ENCODE measurements around the gene DDHD1. TPM values are rescaled to one million over a fixed set of nuclear protein-coding genes. Genes with fewer than 3 reads are reported as not detected.
"Not testable (repeated sequence)": the region's sequence is repeated elsewhere in the genome, so short reads cannot be mapped to it uniquely, and the experiment has no call there.

Gene DDHD1
- total and polyA plus RNA-seq, 2 experiments from 2014 or later: 15.2 to 25.9 TPM

DNA sequence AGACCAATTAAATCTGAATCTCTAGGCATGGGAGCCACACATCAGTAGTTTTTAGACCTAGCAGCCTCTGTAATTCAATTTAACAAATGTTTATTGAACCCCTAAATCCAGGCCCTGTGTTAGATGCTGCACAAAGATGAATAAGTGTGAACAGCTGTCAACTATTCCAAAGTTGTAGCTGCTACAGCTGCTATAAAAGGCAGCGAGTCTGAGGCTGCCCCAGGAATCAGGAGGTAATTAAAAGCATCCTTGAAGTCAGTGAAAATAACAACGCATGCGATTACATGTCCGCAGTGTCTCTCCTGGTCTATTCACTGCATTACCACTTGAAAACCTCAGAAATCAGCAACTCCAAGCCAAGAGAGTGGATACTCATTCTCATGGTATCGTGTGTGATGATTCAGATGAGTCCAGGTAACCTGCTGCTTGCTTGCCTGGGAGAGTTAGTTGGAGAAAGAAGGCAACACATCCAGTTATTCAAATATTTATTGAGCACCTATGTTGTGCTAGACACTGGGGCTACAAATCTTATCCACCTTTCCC is 34.9 kb upstream of the DDHD1 start:
- TF ChIP-seq, protein P1, sequence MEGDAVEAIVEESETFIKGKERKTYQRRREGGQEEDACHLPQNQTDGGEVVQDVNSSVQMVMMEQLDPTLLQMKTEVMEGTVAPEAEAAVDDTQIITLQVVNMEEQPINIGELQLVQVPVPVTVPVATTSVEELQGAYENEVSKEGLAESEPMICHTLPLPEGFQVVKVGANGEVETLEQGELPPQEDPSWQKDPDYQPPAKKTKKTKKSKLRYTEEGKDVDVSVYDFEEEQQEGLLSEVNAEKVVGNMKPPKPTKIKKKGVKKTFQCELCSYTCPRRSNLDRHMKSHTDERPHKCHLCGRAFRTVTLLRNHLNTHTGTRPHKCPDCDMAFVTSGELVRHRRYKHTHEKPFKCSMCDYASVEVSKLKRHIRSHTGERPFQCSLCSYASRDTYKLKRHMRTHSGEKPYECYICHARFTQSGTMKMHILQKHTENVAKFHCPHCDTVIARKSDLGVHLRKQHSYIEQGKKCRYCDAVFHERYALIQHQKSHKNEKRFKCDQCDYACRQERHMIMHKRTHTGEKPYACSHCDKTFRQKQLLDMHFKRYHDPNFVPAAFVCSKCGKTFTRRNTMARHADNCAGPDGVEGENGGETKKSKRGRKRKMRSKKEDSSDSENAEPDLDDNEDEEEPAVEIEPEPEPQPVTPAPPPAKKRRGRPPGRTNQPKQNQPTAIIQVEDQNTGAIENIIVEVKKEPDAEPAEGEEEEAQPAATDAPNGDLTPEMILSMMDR (IDR thresholded peaks at IDR 0.05; ENCODE audit: low read depth, low read length): no peak
- H3K27ac ChIP-seq: no peak overlapping the region
- no peak for DNase-seq (ENCODE audit: low read depth in 1 of 2, low spot score in 1 of 2)

GRCh38 chr14:53186532-53186931 is 33.4 kb upstream of the DDHD1 start:
- H3K36me3 ChIP-seq: no peaks in the 10 kb centered on the region
- H3K4me1 ChIP-seq (ENCODE audit: low read depth): no peaks in the 10 kb centered on the region
- H3K27ac ChIP-seq: no peak overlapping the region
- H3K4me3 ChIP-seq: no peak overlapping the region
- DNase-seq (ENCODE audit: low read depth in 1 of 2, low spot score in 1 of 2): no peak
- TF ChIP-seq, protein P1 (IDR thresholded peaks at IDR 0.05; ENCODE audit: low read depth, low read length): no peak
- H3K9me3 ChIP-seq (ENCODE audit: low read depth): no peaks in the 10 kb centered on the region
- H3K27me3 ChIP-seq: no peaks in the 10 kb centered on the region

More for the DNA sequence above, 34.9 kb upstream of the DDHD1 start:
- Histone ChIP-seq H3K36me3 (no peaks in the 10 kb centered on the region), H3K9me3 (ENCODE audit: low read depth) (no peaks in the 10 kb centered on the region), H3K4me1 (ENCODE audit: low read depth) (peaks cover 3% of the 10 kb centered on the region), H3K27me3 (no peaks in the 10 kb centered on the region), H3K4me3 (no peak overlapping the region)

DNA sequence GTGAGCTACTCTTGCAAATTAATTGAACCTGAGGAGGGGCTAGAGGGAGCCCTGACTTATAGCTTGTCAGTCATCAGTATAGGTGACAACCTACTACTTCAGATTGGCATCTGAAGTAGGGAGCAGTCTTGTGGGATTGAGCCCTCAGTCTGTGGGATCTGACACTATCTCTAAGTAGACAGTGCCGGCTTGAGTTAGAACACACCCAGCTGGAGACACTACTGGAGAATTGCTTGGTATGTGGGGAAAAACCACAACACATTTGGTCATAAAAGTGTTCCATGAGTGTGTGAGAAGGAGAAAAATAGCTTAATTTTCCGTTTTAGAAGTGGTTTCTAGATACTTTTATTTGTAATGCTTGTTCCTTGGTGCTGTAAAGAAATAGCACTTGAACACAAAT is 30.5 kb upstream of the DDHD1 start:
- DNase-seq (ENCODE audit: low read depth in 1 of 2, low spot score in 1 of 2): peak in 1 of 2 donors; percentile 43
- no peak overlapping the region for H3K27ac ChIP-seq
- H3K36me3 ChIP-seq: no peaks in the 10 kb centered on the region
- TF ChIP-seq, protein P1 (IDR thresholded peaks at IDR 0.05; ENCODE audit: low read depth, low read length): no peak
- no peaks in the 10 kb centered on the region for H3K4me1 ChIP-seq (ENCODE audit: low read depth)
- no peak overlapping the region for H3K4me3 ChIP-seq
- no peaks in the 10 kb centered on the region for H3K27me3 ChIP-seq
- H3K9me3 ChIP-seq (ENCODE audit: low read depth): no peaks in the 10 kb centered on the region

DNA sequence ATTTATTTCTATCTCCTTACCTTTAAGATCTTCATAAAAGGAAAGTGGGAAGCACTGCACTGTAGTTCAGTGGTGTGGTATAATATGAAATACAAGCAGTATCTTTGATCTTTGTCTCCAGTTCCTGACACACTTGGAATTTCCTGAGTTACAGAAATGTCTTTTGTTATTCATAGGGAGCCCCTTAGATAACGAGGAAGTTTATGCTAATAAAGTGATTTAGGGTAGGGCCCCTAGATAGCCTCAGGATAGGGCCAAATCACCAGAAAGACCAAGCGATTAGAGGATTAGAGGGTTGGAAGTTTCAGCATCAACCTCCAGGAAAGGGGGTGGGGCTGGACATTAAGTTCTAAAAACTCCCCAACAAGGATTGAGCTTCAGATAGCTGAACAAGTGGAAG is 29.9 kb upstream of the DDHD1 start:
- no peaks in the 10 kb centered on the region for H3K36me3 ChIP-seq
- no peak for DNase-seq (ENCODE audit: low read depth in 1 of 2, low spot score in 1 of 2)
- no peaks in the 10 kb centered on the region for H3K4me1 ChIP-seq (ENCODE audit: low read depth)
- no peak overlapping the region for H3K4me3 ChIP-seq
- TF ChIP-seq, protein P1 (IDR thresholded peaks at IDR 0.05; ENCODE audit: low read depth, low read length): no peak
- no peak overlapping the region for H3K27ac ChIP-seq
- H3K9me3 ChIP-seq (ENCODE audit: low read depth): no peaks in the 10 kb centered on the region
- no peaks in the 10 kb centered on the region for H3K27me3 ChIP-seq

GRCh38 chr14:53181463-53182081 is 28.4 kb upstream of the DDHD1 start:
- not testable (repeated sequence) for H3K36me3 ChIP-seq; H3K27me3 ChIP-seq; H3K4me3 ChIP-seq; H3K4me1 ChIP-seq (ENCODE audit: low read depth); H3K9me3 ChIP-seq (ENCODE audit: low read depth); H3K27ac ChIP-seq; DNase-seq (ENCODE audit: low read depth in 1 of 2, low spot score in 1 of 2)
